GM12801 (cell line): Measurements from ENCODE around the gene STAT1.

Experiments
- CTCF ChIP-seq: IDR thresholded peaks from one replicate; pipeline ENCODE4 v1.5.1; 2011; ENCODE audit warnings: control low read depth; ENCODE audit not compliant: insufficient read length; ENCODE audit errors: extremely low read depth

Gene STAT1

GRCh38 chr2:191039616-191040015, 25.6 kb upstream of the STAT1 start:
- no peak for TF ChIP-seq CTCF

- no peak for TF ChIP-seq CTCF
Measured at GRCh38 chr2:191038741-191039140, 24.8 kb upstream of the STAT1 start.

- no peak for TF ChIP-seq CTCF
Measured at GRCh38 chr2:191038241-191038725, 24.3 kb upstream of the STAT1 start.

DNA sequence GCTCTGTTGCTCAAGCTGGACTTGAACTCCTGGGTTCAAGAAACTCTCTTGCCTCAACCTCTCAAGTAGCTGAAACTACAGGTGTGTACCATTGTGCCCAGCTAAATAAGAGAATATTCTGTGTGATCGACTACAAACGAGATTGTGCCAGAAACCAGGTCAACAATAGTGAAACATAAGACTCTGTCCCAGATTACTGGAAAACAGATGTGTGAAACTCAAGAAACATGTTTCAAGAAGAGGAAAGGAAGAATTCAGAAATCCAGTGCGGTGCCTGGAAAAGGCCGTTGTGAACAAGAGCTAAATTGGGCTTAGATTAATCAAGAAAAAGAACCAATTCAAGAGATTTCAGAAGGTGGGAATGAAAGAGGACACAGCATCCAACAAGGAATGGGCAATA, 23.4 kb upstream of the STAT1 start:
- no peak for TF ChIP-seq CTCF

DNA sequence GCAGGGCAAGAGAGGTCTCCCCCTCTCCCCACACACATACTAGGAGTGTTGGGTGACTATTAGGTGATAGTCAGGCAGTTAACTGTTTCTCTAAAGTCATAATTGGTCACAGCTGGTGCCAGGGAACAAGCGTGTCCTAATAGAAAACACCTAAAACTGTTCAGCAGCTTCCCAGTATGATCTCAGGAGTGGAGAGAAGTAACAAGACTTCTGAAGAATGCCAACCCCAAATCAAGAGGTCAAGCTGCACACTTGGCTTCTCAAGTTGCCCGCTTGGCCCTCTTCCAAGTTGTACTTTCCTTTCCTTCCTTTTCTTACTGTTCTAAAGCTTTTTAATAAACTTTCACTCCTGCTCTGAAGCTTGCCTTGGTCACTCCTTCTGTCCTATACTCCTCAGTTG, 22.4 kb upstream of the STAT1 start:
- TF ChIP-seq CTCF, result no peak

- TF ChIP-seq CTCF, result no peak
Measured at GRCh38 chr2:191032588-191033429, 18.8 kb upstream of the STAT1 start.

DNA sequence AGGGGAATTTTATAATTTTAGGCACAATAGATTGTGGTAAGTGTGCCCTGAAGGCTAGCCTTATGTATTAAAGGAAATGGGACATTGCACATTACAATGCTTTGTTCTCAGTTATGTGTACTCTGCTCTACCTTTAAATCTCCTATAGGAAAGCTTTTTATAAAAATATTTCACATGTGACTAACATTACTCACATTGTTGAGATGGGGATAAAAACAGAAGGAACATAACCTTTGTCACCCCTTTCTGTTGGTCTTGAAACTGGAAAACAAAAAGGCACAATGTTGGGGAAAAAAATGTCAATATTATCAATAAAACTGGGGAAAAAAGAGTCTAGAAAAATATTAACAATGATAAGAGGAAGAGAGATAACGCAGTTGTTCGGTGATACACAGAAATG, 17.3 kb upstream of the STAT1 start:
- no peak for TF ChIP-seq CTCF
